Coronary artery (tissue), 2 donors: ENCODE measurements around the gene CRHBP.
"Not testable (repeated sequence)": the region's sequence is repeated elsewhere in the genome, so short reads cannot be mapped to it uniquely, and the experiment has no call there.

ENCODE experiments used
- DNase-seq: peaks from one replicate; pipeline ENCODE4 v3.0.0-alpha.2; 2017; ENCODE audit warnings: low spot score
- H3K27ac ChIP-seq, 2 donors: fragments of 200-600 bp; sonication (generic); one replicate each; pipeline ENCODE4 v1.5.1; 2016 to 2019
- H3K4me3 ChIP-seq: fragments of 200-600 bp; sonication (generic); 2 replicates; pipeline ENCODE4 v1.5.1; 2016; ENCODE audit warnings: mild to moderate bottlenecking, moderate library complexity
- TF ChIP-seq, protein P1 (sequence below): fragments of 200-600 bp; sonication (generic); IDR thresholded peaks from one replicate; pipeline ENCODE4 v1.5.1; 2019; ENCODE audit warnings: antibody characterized with exemption

The CRHBP gene, protein sequence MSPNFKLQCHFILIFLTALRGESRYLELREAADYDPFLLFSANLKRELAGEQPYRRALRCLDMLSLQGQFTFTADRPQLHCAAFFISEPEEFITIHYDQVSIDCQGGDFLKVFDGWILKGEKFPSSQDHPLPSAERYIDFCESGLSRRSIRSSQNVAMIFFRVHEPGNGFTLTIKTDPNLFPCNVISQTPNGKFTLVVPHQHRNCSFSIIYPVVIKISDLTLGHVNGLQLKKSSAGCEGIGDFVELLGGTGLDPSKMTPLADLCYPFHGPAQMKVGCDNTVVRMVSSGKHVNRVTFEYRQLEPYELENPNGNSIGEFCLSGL

GRCh38 chr5:76952795-76953536, at the start of gene CRHBP:
Gene CRHBP (plus strand): TSS chr5:76953045. CDS start chr5:76953135, 90 bp downstream.
- TF ChIP-seq, protein P1, sequence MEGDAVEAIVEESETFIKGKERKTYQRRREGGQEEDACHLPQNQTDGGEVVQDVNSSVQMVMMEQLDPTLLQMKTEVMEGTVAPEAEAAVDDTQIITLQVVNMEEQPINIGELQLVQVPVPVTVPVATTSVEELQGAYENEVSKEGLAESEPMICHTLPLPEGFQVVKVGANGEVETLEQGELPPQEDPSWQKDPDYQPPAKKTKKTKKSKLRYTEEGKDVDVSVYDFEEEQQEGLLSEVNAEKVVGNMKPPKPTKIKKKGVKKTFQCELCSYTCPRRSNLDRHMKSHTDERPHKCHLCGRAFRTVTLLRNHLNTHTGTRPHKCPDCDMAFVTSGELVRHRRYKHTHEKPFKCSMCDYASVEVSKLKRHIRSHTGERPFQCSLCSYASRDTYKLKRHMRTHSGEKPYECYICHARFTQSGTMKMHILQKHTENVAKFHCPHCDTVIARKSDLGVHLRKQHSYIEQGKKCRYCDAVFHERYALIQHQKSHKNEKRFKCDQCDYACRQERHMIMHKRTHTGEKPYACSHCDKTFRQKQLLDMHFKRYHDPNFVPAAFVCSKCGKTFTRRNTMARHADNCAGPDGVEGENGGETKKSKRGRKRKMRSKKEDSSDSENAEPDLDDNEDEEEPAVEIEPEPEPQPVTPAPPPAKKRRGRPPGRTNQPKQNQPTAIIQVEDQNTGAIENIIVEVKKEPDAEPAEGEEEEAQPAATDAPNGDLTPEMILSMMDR = no peak
- DNase-seq = no peak
- peak within 1 kb of the TSS in 1 of 2 donors; percentile 5 for H3K27ac ChIP-seq
- H3K4me3 ChIP-seq = peak within 1 kb of the TSS; percentile 63

- DNase-seq = no peak
- no peak overlapping the region for H3K27ac ChIP-seq
- TF ChIP-seq, protein P1 = no peak
- H3K4me3 ChIP-seq = no peak overlapping the region
Measured at GRCh38 chr5:76908166-76908565, 44.7 kb upstream of the CRHBP start.

DNA sequence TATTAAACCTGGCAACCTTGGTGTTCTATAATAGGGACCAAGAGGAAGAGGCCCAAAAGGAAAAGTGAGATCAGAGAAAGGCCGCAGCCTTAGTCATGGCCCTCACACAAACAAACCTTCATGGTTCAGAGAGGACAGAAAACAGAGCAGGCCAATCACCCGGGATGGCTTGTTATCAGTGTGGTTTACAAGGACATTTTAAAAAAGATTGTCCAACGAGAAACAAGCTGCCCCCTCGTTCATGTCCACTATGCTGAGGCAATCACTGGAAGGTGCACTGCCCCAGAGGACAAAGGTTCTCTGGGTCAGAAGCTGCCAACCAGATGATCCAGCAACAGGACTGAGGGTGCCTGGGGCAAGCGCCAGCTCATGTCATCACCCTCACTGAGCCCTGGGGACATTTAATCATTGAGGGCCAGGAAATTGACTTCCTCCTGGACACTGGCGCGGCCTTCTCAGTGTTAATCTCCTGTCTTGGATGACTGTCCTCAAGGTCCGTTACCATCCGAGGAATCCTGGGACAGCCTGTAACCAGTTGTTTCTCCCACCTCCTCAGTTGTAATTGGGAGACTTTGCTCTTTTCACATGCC, 42.4 kb upstream of the CRHBP start:
- not testable (repeated sequence) for H3K4me3 ChIP-seq, H3K27ac ChIP-seq

GRCh38 chr5:76914671-76915070, 38.2 kb upstream of the CRHBP start:
- not testable (repeated sequence) for DNase-seq, H3K4me3 ChIP-seq, H3K27ac ChIP-seq

More for the DNA sequence above, 42.4 kb upstream of the CRHBP start:
- not testable (repeated sequence) for DNase-seq

DNA sequence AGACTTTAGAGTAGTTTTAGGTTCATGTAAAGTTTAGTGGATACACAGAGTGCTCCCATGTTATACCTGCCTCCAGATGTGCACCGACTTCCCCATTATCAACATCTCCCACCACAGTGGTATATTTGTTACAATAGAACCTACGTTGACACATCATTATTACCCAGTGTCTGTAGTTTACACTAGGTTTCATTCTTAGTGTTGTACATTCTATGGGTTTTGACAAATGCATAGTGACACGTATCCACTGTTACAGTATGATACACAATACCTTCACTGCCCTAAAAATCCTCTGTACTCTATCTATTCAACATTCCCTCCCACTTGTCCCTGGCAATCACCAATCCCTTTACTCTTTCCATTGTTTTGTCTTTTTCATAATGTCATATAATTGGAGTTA, 34.3 kb upstream of the CRHBP start:
- TF ChIP-seq, protein P1 = no peak
- Histone ChIP-seq H3K4me3 (no peak overlapping the region), H3K27ac (no peak overlapping the region)
- no peak for DNase-seq

DNA sequence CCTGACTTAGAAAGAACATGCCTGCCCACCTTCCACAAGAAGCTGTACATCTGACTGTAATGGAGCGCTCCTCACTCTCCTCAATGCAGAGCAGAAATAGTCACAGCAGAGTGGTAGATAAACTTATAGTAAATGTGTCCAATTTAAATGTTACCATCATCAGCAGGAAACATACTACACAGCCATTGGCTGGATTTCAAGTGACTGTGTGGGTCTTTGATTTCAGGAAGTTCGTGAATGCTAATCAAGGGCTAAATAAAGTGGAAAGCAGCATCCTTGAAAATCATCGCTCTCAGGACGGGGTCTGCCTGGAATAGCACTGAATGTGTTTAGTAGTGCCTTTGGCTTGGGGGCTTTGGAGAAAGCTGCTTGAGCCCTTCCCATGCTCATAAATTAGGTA, 32.4 kb upstream of the CRHBP start:
- no peak overlapping the region for H3K4me3 ChIP-seq
- no peak overlapping the region for H3K27ac ChIP-seq
- no peak for DNase-seq
- TF ChIP-seq, protein P1 = no peak

GRCh38 chr5:76926329-76927105, 26.3 kb upstream of the CRHBP start:
- H3K27ac ChIP-seq = no peak overlapping the region
- TF ChIP-seq, protein P1 = no peak
- DNase-seq = no peak
- H3K4me3 ChIP-seq = no peak overlapping the region
